IMR-90 (cell line): ENCODE results near the gene TRIM47.

Experiments used
- BHLHE40 ChIP-seq: fragments of 150-350 bp; IDR thresholded peaks from 2 replicates; pipeline ENCODE4 v1.6.1; 2016; ENCODE audit warnings: mild to moderate bottlenecking, low read depth, low read length
- CTCF ChIP-seq: conservative IDR thresholded peaks from 2 replicates; pipeline ENCODE4 v1.5.1; 2012; ENCODE audit warnings: mild to moderate bottlenecking, low read depth, low read length, improper control_type of control experiment
- MAFK ChIP-seq: IDR thresholded peaks from 2 replicates; pipeline ENCODE4 v1.6.1; 2012; ENCODE audit warnings: low read depth, low read length, improper control_type of control experiment
- MAZ ChIP-seq: IDR thresholded peaks from 2 replicates; pipeline ENCODE4 v1.6.1; 2012; ENCODE audit warnings: low read depth, mild to moderate bottlenecking, low read length, improper control_type of control experiment, moderate library complexity, borderline replicate concordance
- MXI1 ChIP-seq: IDR thresholded peaks from 2 replicates; pipeline ENCODE4 v1.6.1; 2012; ENCODE audit warnings: low read depth, mild to moderate bottlenecking, low read length, moderate library complexity, borderline replicate concordance
- POLR2A ChIP-seq: IDR thresholded peaks from 2 replicates; pipeline ENCODE4 v1.6.1; 2012; ENCODE audit warnings: mild to moderate bottlenecking, low read depth, low read length
- SMC3 ChIP-seq: fragments of 150-350 bp; IDR thresholded peaks from 2 replicates; pipeline ENCODE4 v1.6.1; 2016; ENCODE audit warnings: low read depth, mild to moderate bottlenecking, antibody characterized with exemption, low read length, moderate library complexity

GRCh38 chr17:75844530-75845057, 33.8 kb downstream of the TRIM47 start:
- TF ChIP-seq MXI1 (no peak), CTCF (no peak), POLR2A (no peak), SMC3 (no peak), BHLHE40 (no peak), MAFK (no peak), MAZ (no peak)
